HG03108 (cell line): Measurements from ENCODE around the gene CAMKK1.
"Not testable (repeated sequence)": the region's sequence is repeated elsewhere in the genome, so short reads cannot be mapped to it uniquely, and the experiment has no call there.

Experiments used
- ATAC-seq: cut with Tn5 transposase; IDR thresholded peaks from one replicate; pipeline ENCODE4 v1.9.1; 2021; ENCODE audit warnings: moderate library complexity; ENCODE audit not compliant: unreplicated experiment

The CAMKK1 gene

GRCh38 chr17:3880983-3881382 is 11.9 kb downstream of the CAMKK1 start:
- no peak for ATAC-seq

- no peak for ATAC-seq
These were observed 13.0 kb downstream of the CAMKK1 start for GRCh38 chr17:3879591-3880417.

- ATAC-seq: no peak
These were observed 13.7 kb downstream of the CAMKK1 start for GRCh38 chr17:3879186-3879585.

- no peak for ATAC-seq
These were observed 15.6 kb downstream of the CAMKK1 start for GRCh38 chr17:3877220-3877619.

GRCh38 chr17:3875317-3875716 is 17.5 kb downstream of the CAMKK1 start:
- ATAC-seq: no peak

GRCh38 chr17:3873862-3874261 is 19.0 kb downstream of the CAMKK1 start:
- ATAC-seq: no peak

- ATAC-seq: no peak
These were observed 22.0 kb downstream of the CAMKK1 start for GRCh38 chr17:3870871-3871306.

GRCh38 chr17:3867606-3868005 is 25.2 kb downstream of the CAMKK1 start:
- ATAC-seq: no peak

GRCh38 chr17:3867106-3867505 is 25.7 kb downstream of the CAMKK1 start:
- ATAC-seq: no peak

GRCh38 chr17:3866276-3866675 is 26.6 kb downstream of the CAMKK1 start:
- no peak for ATAC-seq

GRCh38 chr17:3865176-3865575 is 27.7 kb downstream of the CAMKK1 start:
- ATAC-seq: no peak

GRCh38 chr17:3864534-3864933 is 28.3 kb downstream of the CAMKK1 start:
- ATAC-seq: no peak

- ATAC-seq: no peak
These were observed 30.8 kb downstream of the CAMKK1 start for GRCh38 chr17:3861761-3862681.

- no peak for ATAC-seq
These were observed 31.7 kb downstream of the CAMKK1 start for GRCh38 chr17:3860939-3861700.

GRCh38 chr17:3859940-3860339 is 32.9 kb downstream of the CAMKK1 start:
- no peak for ATAC-seq

- no peak for ATAC-seq
These were observed 35.4 kb downstream of the CAMKK1 start for GRCh38 chr17:3857261-3858105.

- ATAC-seq: not testable (repeated sequence)
These were observed 38.6 kb downstream of the CAMKK1 start for GRCh38 chr17:3854204-3854603.

GRCh38 chr17:3852561-3852960 is 40.3 kb downstream of the CAMKK1 start:
- no peak for ATAC-seq

- no peak for ATAC-seq
These were observed 41.3 kb downstream of the CAMKK1 start for GRCh38 chr17:3851461-3852100.
